Subcutaneous adipose tissue (tissue), 4 donors: ENCODE measurements around the gene NOM1. TPM values are rescaled to one million over a fixed set of nuclear protein-coding genes. Genes with fewer than 3 reads are reported as not detected.

Source experiments
- total RNA-seq, 4 donors: library from RNA; depleted of rRNA; stranded (reverse); fragments of >200 nt; gene quantifications; one replicate each; pipeline ENCODE4 v1.1.0, GENCODE V29; 2016
- TF ChIP-seq, protein P1 (sequence below): fragments of 450-650 bp; IDR thresholded peaks from one replicate; pipeline ENCODE4 v1.5.1; 2016; ENCODE audit warnings: low read depth, mild to moderate bottlenecking, control low read depth, antibody characterized with exemption, moderate library complexity

The NOM1 gene
- total RNA-seq, 4 donors from 2014 or later = 12.7 to 25.1 (median 18.7) TPM

DNA sequence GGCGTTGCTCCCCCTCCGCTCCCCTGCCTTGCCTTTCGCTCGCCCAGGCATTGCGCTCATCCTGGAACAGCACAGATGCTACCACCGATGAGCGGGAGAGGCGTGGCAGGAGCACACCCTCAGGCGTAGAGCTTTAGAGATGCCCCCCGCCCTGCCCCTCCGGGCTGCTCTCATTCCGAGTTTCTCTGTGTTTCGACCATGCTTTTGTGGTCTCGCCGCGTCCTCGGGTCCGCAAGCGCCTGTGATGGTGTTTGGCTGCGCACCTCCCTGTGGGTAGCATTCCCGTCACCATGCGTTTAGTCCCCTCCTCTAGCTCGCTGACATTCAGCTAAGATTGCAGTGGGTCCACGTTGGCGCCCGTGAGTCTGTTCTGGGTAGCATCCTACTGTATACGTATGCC is 18.7 kb downstream of the NOM1 start:
- TF ChIP-seq, protein P1, sequence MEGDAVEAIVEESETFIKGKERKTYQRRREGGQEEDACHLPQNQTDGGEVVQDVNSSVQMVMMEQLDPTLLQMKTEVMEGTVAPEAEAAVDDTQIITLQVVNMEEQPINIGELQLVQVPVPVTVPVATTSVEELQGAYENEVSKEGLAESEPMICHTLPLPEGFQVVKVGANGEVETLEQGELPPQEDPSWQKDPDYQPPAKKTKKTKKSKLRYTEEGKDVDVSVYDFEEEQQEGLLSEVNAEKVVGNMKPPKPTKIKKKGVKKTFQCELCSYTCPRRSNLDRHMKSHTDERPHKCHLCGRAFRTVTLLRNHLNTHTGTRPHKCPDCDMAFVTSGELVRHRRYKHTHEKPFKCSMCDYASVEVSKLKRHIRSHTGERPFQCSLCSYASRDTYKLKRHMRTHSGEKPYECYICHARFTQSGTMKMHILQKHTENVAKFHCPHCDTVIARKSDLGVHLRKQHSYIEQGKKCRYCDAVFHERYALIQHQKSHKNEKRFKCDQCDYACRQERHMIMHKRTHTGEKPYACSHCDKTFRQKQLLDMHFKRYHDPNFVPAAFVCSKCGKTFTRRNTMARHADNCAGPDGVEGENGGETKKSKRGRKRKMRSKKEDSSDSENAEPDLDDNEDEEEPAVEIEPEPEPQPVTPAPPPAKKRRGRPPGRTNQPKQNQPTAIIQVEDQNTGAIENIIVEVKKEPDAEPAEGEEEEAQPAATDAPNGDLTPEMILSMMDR = no peak

DNA sequence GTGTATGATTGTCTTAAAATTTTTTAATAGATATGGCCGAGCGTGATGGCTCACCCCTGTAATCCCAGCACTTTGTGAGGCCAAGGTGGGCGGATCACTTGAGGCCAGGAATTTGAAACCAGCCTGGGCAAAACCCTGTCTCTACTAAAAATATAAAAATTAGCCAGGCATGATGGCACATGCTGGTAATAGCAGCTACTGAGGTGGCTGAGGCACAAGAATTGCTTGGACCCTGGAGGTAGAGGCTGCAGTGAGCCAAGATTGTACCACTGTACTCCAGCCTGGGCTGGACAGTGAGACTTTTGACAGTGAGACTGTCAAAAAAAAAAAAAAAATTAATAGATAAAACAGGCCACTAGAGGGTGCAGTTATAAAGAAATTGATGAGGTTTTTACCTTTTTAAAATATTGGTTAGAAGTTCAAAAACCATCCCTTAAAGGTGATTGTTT is 20.5 kb downstream of the NOM1 start:
- TF ChIP-seq, protein P1 = no peak

DNA sequence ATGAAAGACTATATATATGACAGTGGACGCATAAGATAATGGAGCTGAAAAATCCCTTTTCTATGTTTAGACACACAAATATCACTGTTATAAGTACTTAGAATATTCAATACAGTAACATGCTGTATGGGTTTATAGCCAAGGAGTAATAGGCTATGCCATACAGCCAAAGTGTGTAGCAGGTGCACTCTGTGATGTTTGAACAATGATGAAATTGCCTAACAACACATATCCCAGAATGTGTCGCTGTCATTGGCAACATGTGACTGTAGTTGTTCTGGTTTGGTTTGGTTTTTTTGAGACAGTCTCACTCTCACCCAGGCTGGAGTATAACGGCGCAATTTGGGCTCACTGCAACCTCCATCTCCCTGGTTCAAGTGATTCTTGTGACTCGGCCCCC is 26.1 kb downstream of the NOM1 start:
- TF ChIP-seq, protein P1 = no peak

DNA sequence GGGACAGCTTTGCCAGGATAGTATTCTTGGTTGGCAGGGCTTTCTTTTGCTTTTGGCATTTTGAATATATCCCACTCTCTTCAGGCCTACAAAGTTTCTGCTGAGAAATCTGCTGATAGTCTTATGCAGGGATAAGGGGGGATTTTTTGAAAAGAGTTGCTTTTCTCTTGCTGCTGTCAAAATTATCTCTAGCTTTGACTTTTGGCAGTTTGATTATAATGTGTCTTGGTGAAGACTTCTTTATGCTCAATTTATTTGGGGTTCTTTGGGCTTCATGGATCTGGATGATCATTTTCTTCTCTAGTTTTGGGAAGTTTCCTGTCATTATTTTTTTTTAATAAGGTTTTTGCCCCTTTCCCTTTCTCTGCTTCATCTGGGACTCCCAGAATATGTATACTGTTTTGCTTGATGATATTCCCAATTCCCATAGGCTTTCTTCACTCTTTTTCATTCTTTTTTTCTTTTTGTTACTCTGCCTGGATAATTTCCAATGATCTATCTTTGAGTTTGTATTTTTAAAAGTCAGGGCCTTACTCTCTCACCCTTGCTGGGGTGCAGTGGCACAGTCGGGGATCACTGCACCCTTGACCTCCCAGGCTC is 29.6 kb downstream of the NOM1 start:
- TF ChIP-seq, protein P1 = no peak

DNA sequence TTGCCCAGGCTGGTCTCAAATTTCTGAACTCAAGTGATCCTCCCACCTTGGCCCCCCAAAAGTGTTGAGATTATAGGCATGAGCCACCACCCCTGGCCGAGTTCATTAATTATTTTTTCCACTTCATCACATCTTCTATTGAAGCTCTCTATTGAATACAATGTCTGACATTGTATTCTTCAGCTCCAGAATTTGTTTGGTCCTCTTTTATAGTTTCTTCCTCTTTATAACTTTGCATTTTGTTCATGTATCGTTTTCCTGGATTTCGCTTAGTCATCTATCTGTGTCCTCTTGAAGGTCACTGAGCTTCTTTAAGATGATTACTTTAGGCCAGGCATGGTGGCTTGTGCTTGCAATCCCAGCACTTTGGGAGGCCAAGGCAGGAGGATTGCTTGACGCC is 30.2 kb downstream of the NOM1 start:
- TF ChIP-seq, protein P1 = no peak

DNA sequence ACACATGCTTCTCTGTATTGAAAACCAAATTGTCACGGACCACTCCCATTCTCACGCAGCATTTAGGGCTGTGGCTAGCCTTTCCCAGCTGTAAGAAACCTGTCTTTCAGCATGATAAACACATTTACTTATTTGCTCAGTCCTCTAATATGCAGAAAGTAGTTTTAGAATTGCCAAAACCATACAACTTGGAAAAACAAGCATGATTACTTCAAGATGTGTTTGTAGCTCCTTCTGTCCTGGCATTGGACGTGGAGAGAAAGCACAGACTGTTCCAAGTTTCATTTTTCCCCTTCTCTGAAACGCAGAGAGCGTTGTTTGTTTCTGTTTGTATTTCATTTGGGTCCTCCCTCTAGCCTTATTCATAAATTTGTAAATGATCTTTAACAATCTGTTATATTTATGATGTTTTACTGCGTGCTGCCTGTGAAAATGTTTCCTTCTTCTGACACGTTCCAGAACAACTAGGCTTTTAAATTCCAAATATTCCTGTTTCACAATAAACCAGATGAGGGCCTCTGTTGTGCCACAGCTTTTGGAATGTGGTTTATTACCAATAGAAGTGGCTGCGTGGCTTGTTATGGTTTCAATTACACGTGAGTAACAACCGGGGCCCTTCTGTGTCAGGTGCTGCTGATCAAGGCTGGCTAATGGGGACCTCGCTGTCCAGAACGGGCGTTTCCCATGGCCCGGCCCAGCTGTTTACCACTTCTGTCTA is 34.8 kb downstream of the NOM1 start:
- TF ChIP-seq, protein P1 = no peak

DNA sequence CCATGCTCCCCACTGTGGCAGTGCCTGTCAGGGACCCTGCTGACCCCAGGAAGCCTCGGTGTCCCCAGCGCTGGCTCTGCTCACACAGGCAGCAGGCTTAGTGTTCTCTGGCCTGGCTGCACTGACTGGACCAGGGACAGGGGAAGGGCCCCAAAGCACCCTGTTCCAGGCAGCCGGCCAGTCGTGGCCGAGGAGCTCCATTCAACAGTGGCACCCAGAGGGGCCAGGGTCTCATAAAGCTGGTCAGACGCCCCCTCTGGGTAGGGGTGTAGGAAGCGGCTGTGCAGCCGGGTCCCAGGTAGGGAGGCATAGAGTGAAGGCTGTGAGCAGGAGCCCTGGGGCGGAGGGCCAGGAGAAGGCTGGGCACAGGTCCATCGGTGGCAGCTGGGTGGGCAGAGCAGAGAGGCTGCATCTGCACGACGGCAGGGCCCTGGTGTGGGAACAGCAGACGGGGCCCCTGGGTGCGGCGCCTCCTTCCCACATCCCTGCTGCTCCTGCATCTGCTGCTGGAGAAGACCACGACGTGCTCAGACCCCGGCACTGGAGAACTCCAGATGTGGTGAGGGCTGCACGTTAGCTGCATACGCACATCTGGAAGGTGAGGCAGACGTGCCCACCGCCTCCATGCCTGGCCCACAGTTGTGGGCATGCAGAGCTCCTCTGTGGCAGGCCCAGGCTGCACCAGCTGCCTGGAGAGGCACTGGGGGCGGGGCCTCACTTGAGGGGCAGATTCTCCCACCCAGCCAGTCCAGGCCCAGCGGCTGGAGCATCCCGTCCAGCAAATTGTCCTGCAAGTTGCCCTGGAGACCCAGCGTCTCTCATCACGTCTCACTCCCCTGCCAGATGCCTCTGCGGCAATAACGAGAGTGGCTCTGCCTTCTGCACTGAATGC is 35.8 kb downstream of the NOM1 start:
- TF ChIP-seq, protein P1 = no peak
